GM19395 (cell line): ENCODE results near the gene NXPH3.
"Not testable (repeated sequence)": the region's sequence is repeated elsewhere in the genome, so short reads cannot be mapped to it uniquely, and the experiment has no call there.

ENCODE experiments used
- ATAC-seq: cut with Tn5 transposase; IDR thresholded peaks from one replicate; pipeline ENCODE4 v1.9.1; 2021; ENCODE audit warnings: mild to moderate bottlenecking, moderate library complexity; ENCODE audit not compliant: unreplicated experiment

NXPH3 gene

DNA sequence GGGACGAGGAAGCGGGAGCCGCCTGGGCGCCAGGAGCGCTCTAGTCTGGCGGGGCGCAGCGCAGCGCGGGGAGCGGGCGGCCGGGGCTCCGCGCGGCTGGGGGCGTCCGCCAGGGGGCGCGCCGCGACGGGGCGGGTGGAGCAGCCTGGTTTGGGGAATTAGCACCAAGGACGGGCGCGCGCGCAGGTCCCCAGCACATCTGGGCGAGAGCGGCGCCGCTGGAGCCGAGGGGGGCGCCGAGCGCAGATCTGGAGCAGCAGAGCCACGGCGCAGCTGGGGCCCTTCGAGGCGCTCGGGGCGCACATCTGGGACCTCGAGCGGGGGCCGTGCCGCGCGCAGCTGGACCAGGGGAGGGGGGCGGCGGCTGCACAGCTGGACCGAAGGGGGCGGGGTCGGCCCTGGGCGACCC is at the start of gene NXPH3:
TSS of gene NXPH3 (plus strand) at position 193 of the 409 bp plus-strand sequence. CDS start 349 bp downstream, outside the sequence.
- ATAC-seq = no peak

DNA sequence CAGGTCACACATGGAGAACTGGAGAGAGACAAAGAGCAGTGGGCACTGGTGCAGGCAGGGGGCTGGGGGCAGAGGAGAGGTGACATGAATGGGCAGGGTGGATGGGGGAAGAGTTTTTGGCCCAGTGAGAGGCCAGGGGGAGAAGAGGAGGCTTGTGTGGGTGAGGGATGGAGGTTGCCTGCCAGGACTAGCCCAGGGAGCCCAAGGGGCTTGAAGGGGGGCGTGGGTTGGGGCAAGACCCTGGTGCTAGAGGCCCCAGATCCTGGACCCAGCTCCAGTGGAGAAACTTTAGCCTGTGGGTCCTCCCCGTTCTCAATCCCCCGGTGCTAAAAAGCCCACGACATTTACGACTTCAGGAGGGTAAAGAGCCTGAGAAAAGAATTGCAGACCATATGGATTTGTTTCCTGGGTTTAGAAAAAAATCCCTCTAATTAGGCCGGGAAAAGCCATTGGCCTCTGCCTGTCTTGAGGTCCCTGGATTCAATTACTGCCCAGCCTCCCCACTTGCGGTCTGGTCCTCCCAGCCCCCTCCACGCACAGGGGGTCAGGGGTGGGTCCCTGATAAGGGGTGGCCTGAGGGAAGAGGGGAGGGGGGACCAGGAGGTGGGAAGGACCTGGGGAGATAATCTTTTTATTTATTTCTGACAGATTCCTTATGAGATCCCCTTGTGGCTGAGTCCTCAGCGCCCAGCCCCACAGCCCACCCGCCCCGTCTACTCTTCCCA is 47.6 kb upstream of the NXPH3 start:
- no peak for ATAC-seq

DNA sequence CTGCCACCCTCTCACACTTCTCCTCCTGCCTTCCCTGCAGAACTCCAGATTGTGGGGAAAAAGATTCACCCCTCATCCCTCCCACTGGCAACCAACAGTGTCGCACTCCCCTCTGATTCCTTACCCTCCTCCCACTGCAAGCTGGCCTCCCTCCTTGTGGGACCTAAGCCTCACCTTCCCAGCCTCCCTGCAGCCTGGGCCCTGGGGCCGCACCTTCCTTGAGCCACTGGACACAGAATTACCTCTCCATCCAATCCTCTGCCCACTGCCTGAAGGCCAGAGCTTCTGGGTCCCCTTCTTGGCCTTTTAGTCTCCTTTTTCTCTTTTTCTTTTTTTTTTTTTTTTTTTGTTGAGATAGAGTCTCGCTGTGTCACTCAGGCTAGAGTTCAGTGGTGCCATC is 46.7 kb upstream of the NXPH3 start:
- ATAC-seq = no peak

DNA sequence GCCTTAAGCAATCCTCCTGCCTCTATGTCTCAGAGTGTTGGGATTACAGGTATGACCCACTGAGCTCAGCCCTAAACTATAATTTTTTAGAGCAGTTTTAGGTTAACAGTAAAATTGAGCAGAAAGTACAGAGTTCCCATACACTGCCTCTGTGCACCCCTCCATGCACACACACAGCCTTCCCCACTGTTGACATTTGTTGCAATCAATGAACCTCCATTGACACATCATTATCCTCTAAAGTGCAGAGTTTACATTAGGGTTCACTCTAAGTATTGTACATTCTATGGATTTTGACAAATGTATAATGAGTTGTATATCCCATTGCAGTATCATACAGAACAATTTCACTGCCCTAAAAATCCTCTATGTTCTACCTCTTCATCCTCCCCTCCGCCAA is 45.6 kb upstream of the NXPH3 start:
- ATAC-seq = no peak

DNA sequence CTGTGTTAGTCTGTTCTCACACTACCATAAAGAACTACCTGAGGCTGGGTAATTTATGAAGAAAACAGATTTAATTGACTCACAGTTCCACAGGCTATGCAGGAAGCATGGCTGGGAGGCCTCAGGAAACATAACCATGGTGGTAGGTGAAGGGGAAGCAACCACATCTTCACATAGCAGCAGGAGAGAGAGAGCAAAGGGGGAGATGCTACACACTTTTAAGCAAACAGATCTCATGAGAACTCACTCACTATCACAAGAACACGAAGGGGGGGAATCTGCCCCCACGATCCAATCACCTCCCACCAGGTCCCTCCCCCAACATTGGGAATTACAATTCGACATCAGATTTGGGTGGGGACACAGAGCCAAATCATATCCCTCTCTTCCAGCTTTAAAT is 31.8 kb upstream of the NXPH3 start:
- ATAC-seq = no peak

DNA sequence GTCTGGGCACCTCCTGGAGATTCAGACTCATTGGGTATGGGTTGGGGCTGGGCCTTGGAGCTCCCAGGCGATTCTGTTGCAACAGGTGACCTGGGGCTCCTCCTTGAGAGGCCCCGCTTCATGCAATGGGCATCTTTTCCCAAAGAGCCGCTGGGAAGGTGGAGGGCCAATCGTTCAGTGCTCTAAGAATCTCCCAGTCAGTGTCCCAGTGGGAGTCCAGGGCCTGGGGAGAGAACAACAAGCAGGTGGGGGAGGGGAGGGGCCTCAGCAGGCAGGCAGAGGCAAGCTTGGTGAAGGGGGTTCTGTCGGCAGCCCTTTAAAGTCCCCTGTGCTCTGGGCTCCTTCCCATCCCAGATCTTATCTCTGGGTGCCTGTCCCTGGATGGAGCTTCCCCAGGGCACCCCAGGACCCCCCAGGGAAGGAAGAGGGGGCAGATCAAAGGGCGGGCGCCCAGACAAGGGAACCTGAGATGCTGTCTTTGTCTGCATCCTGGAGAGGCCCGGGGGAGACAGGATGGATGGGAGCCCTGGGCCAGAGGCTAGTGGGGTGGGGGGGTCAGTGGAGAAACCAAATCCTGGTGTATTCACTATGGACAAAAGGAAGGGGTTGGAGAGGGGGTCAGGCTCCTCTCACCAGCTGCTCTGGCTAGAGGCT is 30.5 kb upstream of the NXPH3 start:
- ATAC-seq = no peak

DNA sequence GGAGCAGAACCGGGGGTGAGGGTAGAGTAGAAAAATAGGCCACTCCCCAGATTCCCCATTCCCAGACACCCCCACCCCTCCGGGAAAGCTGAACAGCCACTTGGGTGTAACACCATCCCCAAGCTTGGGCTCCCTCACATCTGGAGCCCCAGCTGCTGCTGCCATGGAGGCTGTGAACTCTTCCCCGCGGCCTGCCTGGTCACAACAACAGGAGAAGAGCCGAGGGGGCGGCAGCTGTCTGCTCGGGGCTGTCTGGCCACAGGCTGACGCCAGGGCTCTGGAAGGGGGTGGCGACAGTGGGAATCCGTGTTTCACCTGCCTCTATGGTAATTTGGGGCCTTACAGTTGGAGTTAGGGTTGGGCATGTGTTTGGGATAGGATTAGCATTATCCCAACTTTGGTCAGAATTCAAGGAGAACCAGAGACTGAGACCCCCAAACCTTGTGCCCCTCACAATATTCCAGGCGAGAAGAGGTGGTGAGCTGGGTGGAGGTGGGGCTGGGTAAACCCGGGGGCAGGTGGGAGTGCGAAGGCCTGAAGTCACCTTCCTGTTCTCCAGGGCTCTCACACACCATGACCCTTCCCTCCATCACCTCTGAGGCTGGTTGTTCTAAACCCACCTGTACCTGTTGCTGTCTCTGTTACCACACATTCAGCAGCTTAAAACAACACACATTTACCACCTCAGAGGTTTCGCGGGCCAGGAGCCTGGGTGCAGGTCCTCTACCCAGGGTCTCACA is 29.7 kb upstream of the NXPH3 start:
- ATAC-seq = no peak

DNA sequence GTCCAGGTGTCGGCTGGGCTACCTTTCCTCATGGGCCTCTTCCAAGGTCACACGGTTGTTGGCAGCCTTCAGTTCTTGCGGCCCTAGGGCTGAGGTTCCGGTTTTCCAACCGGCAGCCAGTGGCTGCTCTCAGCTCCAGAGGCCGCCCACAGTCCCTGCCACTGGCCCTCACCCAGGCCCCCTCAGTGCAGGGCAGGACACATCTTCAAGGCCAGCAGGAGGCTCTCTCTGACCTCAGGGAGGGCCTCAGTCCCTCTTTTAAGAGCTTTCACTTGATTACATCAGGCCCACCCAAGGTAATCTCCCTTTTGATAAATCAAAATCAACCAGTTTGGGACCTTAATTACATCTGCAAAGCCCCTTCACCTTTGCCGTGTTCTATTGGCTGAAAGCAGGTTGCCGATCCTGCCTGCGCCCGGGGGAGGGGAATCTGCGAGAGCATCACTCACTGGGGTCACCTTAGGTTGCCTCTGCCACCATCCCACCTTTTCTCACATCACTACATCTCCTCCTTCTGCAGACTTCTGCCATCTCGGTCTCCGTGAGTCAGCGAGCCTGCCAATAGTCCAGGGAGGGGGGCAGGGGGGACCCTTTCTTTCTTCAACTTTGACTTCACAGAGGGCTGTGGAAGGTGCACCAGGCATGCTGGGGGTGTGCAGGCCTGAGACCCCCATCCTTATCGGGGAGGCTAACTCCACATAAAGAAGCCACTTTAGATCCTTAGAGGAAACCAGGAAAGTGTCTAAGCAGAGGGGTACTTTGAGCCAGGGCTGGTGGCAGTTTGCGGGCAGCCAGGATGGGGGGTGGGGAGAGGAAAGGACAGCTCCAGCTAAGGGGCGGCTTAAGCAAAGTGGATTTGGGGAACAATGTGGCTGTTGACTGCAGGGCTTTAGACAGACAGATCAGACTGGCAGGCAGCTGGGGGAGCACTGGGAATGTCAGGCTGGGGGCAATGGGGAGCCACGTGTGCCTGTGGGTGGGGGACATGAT is 28.8 kb upstream of the NXPH3 start:
- no peak for ATAC-seq

DNA sequence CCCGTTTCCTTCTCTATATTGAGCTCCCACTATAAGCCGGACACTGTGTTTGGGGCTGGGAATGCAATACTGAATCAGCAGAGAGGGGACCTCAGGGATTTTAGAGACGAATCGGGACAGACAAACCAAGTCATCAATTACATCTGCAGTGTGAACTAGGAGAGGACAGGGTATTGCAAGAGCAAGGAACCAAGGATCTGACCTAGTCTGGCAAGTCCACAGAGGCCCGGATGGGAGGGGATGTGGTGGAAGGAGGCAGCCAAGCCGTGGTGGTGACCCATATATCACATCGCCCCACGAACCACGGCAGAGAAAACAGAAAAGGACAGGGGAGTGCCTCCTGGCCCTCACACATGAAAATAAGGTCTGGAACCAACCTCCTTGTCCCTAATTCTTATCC is 28.1 kb upstream of the NXPH3 start:
- ATAC-seq = no peak

DNA sequence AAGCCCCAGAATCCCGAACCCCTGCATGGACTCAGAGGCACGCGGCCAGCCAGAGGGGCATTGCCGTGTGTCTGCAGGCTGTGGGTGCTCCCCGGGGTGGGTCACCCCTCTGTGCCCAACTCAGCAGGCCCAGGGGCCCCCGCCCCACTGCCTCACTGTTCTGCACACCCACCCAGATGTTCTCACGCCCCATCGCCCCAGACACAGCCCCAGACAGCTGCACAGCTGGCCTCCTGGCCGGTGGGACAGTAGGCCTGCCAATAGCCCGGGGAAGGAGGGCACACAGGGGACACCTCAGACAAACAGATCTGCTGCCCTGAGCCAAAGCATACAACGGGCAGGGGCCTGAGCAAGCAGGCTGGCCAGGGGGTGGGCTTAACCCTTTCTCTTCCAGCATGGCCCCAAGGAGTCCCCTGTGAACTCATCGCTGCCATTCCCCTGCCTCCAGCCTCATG is 27.6 kb upstream of the NXPH3 start:
- no peak for ATAC-seq

DNA sequence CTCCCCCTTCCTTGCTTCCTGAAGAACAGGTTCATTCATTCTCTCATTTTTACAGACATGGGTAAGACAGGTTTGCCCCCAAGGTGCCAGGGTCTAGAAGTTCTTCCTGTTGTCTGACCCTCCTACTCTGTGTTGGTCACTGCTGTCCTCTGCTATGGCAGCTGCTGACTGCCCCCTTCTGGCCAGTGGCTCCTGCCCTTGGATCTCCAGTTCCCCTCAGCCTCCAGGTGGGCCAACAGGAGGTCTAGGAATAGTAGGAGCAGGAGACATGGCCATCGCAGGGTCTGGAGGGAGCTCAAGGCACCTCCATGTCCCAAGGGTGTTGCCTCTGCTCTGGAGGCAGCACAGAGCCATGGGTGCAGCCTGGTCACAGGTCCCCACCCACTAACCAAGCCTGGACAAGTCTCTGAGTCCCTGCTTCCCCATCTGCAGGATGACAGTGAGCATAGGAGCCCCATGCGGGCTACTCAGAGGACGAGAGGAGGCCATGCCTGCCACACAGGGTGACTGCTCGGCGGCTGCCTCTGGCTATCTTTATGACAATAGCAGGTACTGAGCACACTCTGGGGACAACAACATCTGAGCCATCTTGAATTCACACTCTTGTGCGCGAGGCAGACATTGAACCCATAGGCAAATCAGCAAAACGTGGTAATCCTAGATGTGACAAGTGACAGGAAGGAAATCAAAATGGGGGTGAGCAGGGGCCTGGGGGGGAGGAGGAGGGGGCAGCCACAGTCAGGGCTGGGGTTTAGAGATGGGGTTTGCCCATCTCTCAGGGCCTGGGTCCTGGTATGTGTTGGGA is 27.0 kb upstream of the NXPH3 start:
- ATAC-seq = no peak

DNA sequence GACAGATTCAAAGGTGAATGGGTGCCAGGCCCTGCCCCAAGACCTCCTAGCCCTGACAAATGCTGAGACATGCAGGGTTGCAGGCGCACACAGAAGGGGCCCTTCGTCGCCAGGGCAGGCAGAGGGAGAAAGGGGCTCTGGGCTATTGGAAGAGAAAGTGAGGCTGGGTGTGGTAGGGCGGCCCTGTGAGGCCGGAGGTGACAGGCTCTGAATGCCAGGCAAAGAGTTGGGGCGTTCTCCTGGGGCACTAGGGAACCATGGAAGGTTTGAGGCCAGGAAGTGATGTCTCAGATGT is 26.4 kb upstream of the NXPH3 start:
- no peak for ATAC-seq

DNA sequence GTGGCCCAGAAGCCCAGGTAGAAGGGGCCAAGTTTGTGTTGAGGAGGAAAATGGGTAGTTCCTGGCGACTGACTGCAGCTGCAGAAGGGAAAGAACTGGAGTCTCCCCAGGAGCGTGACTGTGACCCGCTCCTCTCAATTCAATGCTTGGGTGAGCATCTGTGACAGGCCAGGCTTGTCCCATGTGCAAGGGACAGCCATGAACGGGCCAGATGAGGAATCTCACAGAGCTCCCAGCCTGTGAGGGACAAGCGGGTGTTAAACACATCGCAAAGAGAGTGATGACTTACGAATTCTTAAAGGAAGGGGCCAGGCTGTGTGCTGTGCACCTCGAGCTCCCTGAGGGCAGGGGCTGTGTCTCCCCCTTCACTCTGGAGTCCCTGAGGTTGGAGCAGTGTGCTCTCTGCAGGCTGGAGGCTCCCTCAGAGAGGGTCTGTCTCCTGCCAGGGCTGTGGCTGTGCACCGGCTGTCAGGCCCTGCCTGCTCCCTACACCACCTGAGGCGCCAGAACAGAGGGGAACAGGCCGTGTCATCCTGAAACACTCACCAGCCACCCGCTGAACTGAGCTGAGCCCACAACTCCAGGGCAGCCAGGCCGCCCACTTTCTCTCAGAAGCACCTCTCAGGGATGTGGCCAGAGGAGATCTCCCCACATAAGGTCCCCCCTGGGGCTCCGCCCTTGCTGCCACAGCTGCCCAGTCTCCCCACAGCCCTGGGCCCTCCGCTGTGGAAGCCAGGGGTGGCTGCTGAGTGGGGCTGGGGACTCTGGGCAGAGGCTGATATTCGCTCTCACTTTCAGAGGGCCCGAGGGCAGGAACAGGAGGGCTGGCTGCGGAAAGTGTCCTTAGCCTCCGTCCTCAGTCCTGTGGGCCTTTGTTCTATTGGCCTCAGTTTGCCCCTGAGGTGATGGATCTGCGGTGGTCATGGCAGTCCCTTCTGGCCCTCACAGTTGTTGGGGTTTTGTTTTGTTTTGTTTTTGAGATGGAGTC is 25.7 kb upstream of the NXPH3 start:
- no peak for ATAC-seq

DNA sequence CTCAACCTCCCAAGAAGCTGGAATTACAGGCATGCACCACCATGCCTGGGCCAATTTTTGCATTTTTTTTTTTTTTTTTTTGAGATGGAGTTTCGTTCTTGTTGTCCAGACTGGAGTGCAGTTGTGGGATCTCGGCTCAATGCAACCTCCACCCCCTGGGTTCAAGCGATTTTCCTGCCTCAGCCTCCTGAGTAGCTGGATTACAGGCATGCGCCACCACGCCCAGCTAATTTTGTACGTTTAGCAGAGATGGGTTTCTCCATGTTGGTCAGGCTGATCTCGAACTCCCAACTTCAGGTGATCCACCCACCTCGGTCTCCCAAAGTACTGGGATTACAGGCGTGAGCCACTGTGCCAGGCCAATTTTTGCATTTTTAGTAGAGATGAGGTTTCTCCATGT is 24.9 kb upstream of the NXPH3 start:
- ATAC-seq = not testable (repeated sequence)

DNA sequence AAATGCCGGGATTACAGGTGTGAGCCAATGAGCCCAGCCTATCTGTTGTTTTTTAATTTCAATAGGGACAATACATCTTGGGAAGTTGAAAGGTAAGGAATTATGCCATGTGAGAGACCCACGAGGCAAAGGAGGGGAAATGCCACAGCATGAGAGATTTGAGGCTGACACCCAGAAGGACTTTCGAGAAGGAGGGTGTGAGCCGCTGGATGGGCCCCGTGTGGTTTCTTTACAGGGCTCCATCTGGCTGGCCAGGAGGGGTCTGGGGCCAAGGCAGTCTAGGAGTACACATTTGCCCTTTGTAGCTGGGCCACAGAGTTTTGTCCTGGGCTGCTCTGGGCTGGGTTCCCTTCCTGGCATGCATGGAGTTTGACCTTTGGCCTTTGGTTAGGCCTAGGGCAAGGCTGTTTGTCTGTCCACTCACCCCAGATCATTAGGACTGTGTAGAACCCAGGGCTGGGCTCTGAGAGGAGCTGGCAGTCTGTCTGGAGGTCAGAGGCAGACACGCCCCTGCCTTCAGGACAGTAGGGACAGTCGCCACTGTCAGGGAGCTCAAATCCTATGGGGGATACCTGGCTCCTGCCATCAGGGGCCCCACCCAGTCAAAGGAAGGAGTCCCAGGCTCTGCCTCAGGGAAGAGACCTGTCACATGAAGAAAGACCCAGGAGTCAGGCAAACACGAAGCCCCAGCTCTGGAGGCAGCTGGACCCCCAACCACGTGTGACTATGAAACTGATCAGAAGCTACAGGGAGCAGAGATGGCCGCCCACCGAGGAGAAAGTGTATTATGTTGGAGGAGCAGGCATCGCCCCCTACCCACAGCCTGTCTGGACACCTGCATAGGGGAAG is 24.2 kb upstream of the NXPH3 start:
- no peak for ATAC-seq

DNA sequence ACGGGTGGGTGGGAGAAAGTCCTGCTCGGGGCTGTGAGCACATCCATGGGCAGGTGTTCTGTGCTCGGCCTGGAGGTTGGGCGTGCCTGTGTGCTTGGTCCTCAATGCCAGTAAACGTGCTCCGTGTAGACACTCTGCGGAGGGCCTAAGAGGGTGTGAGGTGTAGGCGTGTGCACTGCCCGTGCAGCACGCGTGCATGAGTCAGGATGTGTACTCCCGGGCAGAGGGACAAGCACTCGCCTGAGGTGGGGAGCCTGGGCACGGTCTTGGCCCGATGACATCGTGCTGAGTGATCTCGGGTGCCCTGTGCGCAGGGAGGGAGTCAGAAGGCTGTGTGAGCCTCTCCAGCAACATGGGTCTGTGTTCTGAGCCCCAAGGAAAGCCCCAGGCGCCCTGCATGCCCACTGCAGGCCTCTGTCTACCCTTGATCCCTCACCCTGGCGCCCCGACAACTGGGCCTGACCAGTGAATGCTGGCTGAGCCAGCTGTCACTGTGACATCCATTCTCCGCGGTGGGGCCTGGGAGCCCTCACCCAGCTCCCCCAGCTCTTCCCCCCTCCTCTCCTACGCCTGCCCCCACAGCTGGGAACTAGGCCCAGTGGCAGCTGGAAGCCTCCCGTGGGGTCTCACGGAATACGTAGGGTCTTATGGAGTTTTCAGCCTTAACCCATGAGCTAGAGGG is 23.5 kb upstream of the NXPH3 start:
- ATAC-seq = no peak

DNA sequence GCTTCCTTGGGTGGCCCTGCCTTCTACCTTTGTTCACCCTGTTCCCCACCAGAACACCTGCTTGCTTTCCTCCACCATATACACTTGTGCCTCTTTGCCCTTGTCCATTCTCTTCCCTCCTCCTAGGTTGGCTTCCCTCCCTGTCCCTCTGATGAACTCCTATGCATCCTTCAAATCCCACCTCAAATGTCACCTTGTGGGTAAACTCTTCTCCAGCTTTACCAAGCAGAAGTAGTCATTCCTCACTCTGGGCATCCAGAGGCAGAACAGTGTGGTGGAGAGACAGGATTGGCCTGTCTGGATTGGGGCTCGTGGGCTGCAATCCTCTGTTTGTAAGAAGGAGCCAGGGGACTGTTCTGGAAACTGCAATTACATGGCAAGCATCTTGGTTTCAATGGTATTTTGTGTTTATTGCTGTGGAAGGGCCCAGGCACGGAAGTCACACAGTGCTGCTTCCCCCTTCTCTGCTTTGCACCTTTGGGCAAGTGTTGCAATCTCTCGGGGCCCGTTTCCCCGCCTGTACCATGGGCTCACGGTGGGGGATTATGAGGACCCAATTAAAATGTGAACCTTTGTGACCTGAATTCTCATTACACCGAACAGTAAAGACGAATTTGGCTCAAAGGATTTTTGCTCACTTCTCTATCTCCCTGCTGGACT is 21.9 kb upstream of the NXPH3 start:
- no peak for ATAC-seq
